Measurements from ENCODE around the gene PPP4R4.

DNA sequence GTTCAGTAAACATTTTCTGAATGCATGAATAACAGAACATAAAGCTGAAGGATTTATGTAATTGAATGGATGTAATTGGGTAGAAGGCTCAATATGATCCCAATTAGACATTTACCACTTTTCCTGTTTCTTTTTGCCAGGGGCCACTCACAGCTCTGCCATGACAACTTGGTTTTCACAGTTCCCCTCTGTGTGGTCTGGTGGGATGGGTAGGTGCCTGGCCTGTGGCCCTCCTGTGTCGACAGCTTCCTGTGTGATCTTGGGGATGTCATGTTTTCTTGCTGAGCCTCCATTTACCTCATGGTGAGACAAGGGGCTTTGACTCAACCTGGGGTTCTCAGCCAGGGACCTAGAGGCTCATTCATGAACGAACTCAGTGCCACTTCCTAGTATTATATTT is 131.5 kb downstream of the PPP4R4 start:
- TF ChIP-seq, protein P1, sequence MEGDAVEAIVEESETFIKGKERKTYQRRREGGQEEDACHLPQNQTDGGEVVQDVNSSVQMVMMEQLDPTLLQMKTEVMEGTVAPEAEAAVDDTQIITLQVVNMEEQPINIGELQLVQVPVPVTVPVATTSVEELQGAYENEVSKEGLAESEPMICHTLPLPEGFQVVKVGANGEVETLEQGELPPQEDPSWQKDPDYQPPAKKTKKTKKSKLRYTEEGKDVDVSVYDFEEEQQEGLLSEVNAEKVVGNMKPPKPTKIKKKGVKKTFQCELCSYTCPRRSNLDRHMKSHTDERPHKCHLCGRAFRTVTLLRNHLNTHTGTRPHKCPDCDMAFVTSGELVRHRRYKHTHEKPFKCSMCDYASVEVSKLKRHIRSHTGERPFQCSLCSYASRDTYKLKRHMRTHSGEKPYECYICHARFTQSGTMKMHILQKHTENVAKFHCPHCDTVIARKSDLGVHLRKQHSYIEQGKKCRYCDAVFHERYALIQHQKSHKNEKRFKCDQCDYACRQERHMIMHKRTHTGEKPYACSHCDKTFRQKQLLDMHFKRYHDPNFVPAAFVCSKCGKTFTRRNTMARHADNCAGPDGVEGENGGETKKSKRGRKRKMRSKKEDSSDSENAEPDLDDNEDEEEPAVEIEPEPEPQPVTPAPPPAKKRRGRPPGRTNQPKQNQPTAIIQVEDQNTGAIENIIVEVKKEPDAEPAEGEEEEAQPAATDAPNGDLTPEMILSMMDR (IDR thresholded peaks at IDR 0.05 in 4 of 5, conservative IDR thresholded peaks at IDR 0.05 in 1 of 5), result no peak
- TF ChIP-seq POLR2A (IDR thresholded peaks at IDR 0.05), result no peak
